ENCODE data around the gene LETM1. TPM values are rescaled to one million over a fixed set of nuclear protein-coding genes. Genes with fewer than 3 reads are reported as not detected.

The LETM1 gene
- total and polyA plus RNA-seq, 2 donors (not counting 1 experiment from before 2014, with no cell fraction given): 28.5 to 45.1 TPM

- Histone ChIP-seq H3K79me2 (ENCODE audit: control insufficient read depth, insufficient read depth, low read length) (no peaks in the 10 kb centered on the region), H3K9ac (ENCODE audit: low read length) (no peak overlapping the region), H3K4me3 (ENCODE audit: control extremely low read depth in 1 of 5, extremely low read depth in 1 of 5, insufficient read depth in 1 of 5, low read depth in 2 of 5, low read length in 4 of 5) (no peak overlapping the region), H4K20me1 (ENCODE audit: control insufficient read depth, insufficient read depth, low read length, poor library complexity, severe bottlenecking) (peaks cover 4% of the 10 kb centered on the region), H2AFZ (ENCODE audit: insufficient read depth, low read depth, low read length, poor library complexity, severe bottlenecking) (no peak overlapping the region), H3K27ac (ENCODE audit: low read length in 2 of 2) (no peak overlapping the region), H3K36me3 (replicated peaks in 1 of 2; ENCODE audit: control extremely low read depth in 1 of 2, control insufficient read depth in 1 of 2, extremely low read depth in 1 of 2, insufficient read depth in 2 of 2, low read length in 1 of 2) (no peaks in the 10 kb centered on the region), H3K27me3 (replicated peaks in 1 of 4; ENCODE audit: control extremely low read depth in 1 of 4, control insufficient read depth in 3 of 4, insufficient read depth in 4 of 4, low read length in 3 of 4) (peaks cover 0 to 54% (median 31%) of the 10 kb centered on the region in 4 experiments), H3K4me1 (ENCODE audit: control insufficient read depth in 2 of 2, insufficient read depth in 2 of 2, low read length in 2 of 2) (peaks cover 20 to 27% of the 10 kb centered on the region in 2 donors), H3K4me2 (replicated peaks; ENCODE audit: low read depth, low read length, poor library complexity, severe bottlenecking) (no peak overlapping the region), H3K9me3 (ENCODE audit: control extremely low read depth in 1 of 3, control insufficient read depth in 2 of 3, insufficient read depth in 1 of 3, low read length in 2 of 3) (peaks cover 0 to 14% (median 0%) of the 10 kb centered on the region in 3 donors)
- intact Hi-C loops (cut with micrococcal nuclease): no loop called here
- 87% methylated on average over 30 of the region's 30 CpGs for WGBS (ENCODE audit: insufficient coverage)
- Mint-ChIP-seq H3K9me3 (ENCODE audit: insufficient read depth) (no peaks in the 10 kb centered on the region), H3K27me3 (peaks cover 16% of the 10 kb centered on the region), H3K4me1 (peaks cover 3% of the 10 kb centered on the region), H3K27ac (no peak overlapping the region), H3K4me3 (no peak overlapping the region)
- ATAC-seq (ENCODE audit: low read depth) (no peak), DNase-seq (no peak)
- ChIA-PET POLR2A (no interaction called here), CTCF (no interaction called here)
- TF ChIP-seq CTCF (IDR thresholded peaks at IDR 0.05) (no peak), EZH2 (IDR thresholded peaks at IDR 0.05; ENCODE audit: borderline replicate concordance, insufficient read depth, low read depth, low read length, poor library complexity, severe bottlenecking) (no peak)
Measured at GRCh38 chr4:1798580-1799386, 57.2 kb downstream of the LETM1 start.

- ChIA-PET CTCF (no interaction called here), POLR2A (no interaction called here)
- DNase-seq (no peak), ATAC-seq (ENCODE audit: low read depth) (no peak)
- Histone ChIP-seq H3K4me3 (ENCODE audit: control extremely low read depth in 1 of 5, extremely low read depth in 1 of 5, insufficient read depth in 1 of 5, low read depth in 2 of 5, low read length in 4 of 5) (no peak overlapping the region), H3K27me3 (replicated peaks in 1 of 4; ENCODE audit: control extremely low read depth in 1 of 4, control insufficient read depth in 3 of 4, insufficient read depth in 4 of 4, low read length in 3 of 4) (peaks cover 0 to 54% (median 31%) of the 10 kb centered on the region in 4 experiments), H2AFZ (ENCODE audit: insufficient read depth, low read depth, low read length, poor library complexity, severe bottlenecking) (no peak overlapping the region), H3K4me1 (ENCODE audit: control insufficient read depth in 2 of 2, insufficient read depth in 2 of 2, low read length in 2 of 2) (peaks cover 20 to 27% of the 10 kb centered on the region in 2 donors), H3K27ac (ENCODE audit: low read length in 2 of 2) (no peak overlapping the region), H3K9me3 (ENCODE audit: control extremely low read depth in 1 of 3, control insufficient read depth in 2 of 3, insufficient read depth in 1 of 3, low read length in 2 of 3) (peaks cover 0 to 14% (median 0%) of the 10 kb centered on the region in 3 donors), H3K9ac (ENCODE audit: low read length) (no peak overlapping the region), H3K79me2 (ENCODE audit: control insufficient read depth, insufficient read depth, low read length) (no peaks in the 10 kb centered on the region), H4K20me1 (ENCODE audit: control insufficient read depth, insufficient read depth, low read length, poor library complexity, severe bottlenecking) (peaks cover 4% of the 10 kb centered on the region), H3K36me3 (replicated peaks in 1 of 2; ENCODE audit: control extremely low read depth in 1 of 2, control insufficient read depth in 1 of 2, extremely low read depth in 1 of 2, insufficient read depth in 2 of 2, low read length in 1 of 2) (no peaks in the 10 kb centered on the region), H3K4me2 (replicated peaks; ENCODE audit: low read depth, low read length, poor library complexity, severe bottlenecking) (no peak overlapping the region)
- Mint-ChIP-seq H3K9me3 (ENCODE audit: insufficient read depth) (no peaks in the 10 kb centered on the region), H3K27ac (no peak overlapping the region), H3K4me1 (peaks cover 3% of the 10 kb centered on the region), H3K4me3 (no peak overlapping the region), H3K27me3 (peaks cover 16% of the 10 kb centered on the region)
- intact Hi-C loops (cut with micrococcal nuclease): no loop called here
- TF ChIP-seq CTCF (IDR thresholded peaks at IDR 0.05) (no peak), EZH2 (IDR thresholded peaks at IDR 0.05; ENCODE audit: borderline replicate concordance, insufficient read depth, low read depth, low read length, poor library complexity, severe bottlenecking) (no peak)
- WGBS (ENCODE audit: insufficient coverage): 93% methylated on average over 20 of the region's 27 CpGs
Measured at GRCh38 chr4:1797861-1798579, 57.9 kb downstream of the LETM1 start.
